Neural cell (in vitro differentiated cells): ENCODE measurements around the gene NOS1AP. TPM values are rescaled to one million over a fixed set of nuclear protein-coding genes. Genes with fewer than 3 reads are reported as not detected.

Source experiments
- H2AFZ ChIP-seq: fragments of 200-600, 300-800 bp; sonication (generic), shearing (Covaris generic); 2 replicates; pipeline ENCODE4 v1.6.0; 2014; ENCODE audit warnings: low read depth, mild to moderate bottlenecking, antibody characterized with exemption, low read length, moderate library complexity
- H3F3A ChIP-seq: fragments of 200-600 bp; shearing (Covaris generic); 2 replicates; pipeline ENCODE4 v1.6.1; 2016; ENCODE audit warnings: mild to moderate bottlenecking, moderate library complexity, mixed read lengths, antibody characterized with exemption, low read length; ENCODE audit not compliant: insufficient read depth, poor library complexity, severe bottlenecking
- H3K27ac ChIP-seq: fragments of 200-600, 300-800 bp; sonication (generic), shearing (Covaris generic); 2 replicates; pipeline ENCODE4 v1.5.1; 2014; ENCODE audit warnings: mild to moderate bottlenecking, low read length, moderate library complexity
- H3K27me3 ChIP-seq: fragments of 300-800, 200-600 bp; sonication (generic), shearing (Covaris generic); 2 replicates; pipeline ENCODE4 v1.6.0; 2014; ENCODE audit warnings: mild to moderate bottlenecking, low read depth, low read length, moderate library complexity; ENCODE audit not compliant: insufficient read depth
- H3K36me3 ChIP-seq: fragments of 300-800, 200-600 bp; sonication (generic), shearing (Covaris generic); 2 replicates; pipeline ENCODE4 v1.5.1; 2014; ENCODE audit warnings: mild to moderate bottlenecking, antibody characterized with exemption, low read length, moderate library complexity; ENCODE audit not compliant: insufficient read depth
- H3K4me2 ChIP-seq: fragments of 300-800, 200-600 bp; sonication (generic), shearing (Covaris generic); 2 replicates; pipeline ENCODE4 v1.6.0; 2014; ENCODE audit warnings: mild to moderate bottlenecking, low read length
- H3K4me3 ChIP-seq: fragments of 300-800, 200-600 bp; sonication (generic), shearing (Covaris generic); 2 replicates; pipeline ENCODE4 v1.5.1; 2014; ENCODE audit warnings: mild to moderate bottlenecking, low read length, moderate library complexity
- H3K79me2 ChIP-seq: fragments of 200-600 bp; shearing (Covaris generic); replicated peaks from 2 replicates; pipeline ENCODE4 v1.6.0; 2014; ENCODE audit warnings: mild to moderate bottlenecking, low read length, moderate library complexity; ENCODE audit not compliant: insufficient read depth
- H3K9ac ChIP-seq: fragments of 300-800, 200-600 bp; sonication (generic), shearing (Covaris generic); 2 replicates; pipeline ENCODE4 v1.6.1; 2016; ENCODE audit warnings: mild to moderate bottlenecking, low read length, mixed read lengths
- H3K9me2 ChIP-seq: fragments of 200-600 bp; shearing (Covaris generic); 2 replicates; pipeline ENCODE4 v1.6.1; 2016; ENCODE audit warnings: mild to moderate bottlenecking, low read length, mixed read lengths; ENCODE audit not compliant: insufficient read depth
- H3K9me3 ChIP-seq: fragments of 200-600, 300-800 bp; sonication (generic), shearing (Covaris generic); 2 replicates; pipeline ENCODE4 v1.6.1; 2016; ENCODE audit warnings: mild to moderate bottlenecking, mixed run types, low read length, moderate library complexity, mixed read lengths
- H4K20me1 ChIP-seq: fragments of 200-600 bp; shearing (Covaris generic); 2 replicates; pipeline ENCODE4 v1.6.1; 2016; ENCODE audit warnings: mild to moderate bottlenecking, mixed run types; ENCODE audit not compliant: insufficient read depth
- EP300 ChIP-seq: fragments of 450-650 bp; conservative IDR thresholded peaks from 2 replicates; pipeline ENCODE4 v1.6.1; 2014; ENCODE audit warnings: antibody characterized with exemption, mild to moderate bottlenecking, moderate library complexity; ENCODE audit not compliant: poor library complexity, severe bottlenecking
- EZH2 ChIP-seq: fragments of 200-600, 300-800 bp; shearing (Covaris generic), sonication (generic); IDR thresholded peaks from 2 replicates; pipeline ENCODE4 v1.6.1; 2014; ENCODE audit warnings: antibody characterized with exemption, low read length, borderline replicate concordance, mild to moderate bottlenecking; ENCODE audit not compliant: insufficient read depth, poor library complexity, severe bottlenecking
- MXI1 ChIP-seq: fragments of 450-650 bp; conservative IDR thresholded peaks from 2 replicates; pipeline ENCODE4 v1.6.1; 2014; ENCODE audit warnings: antibody characterized with exemption, mild to moderate bottlenecking; ENCODE audit not compliant: poor library complexity, severe bottlenecking
- POLR2AphosphoS5 ChIP-seq: IDR thresholded peaks from 2 replicates; pipeline ENCODE4 v1.6.1; 2012
- RAD21 ChIP-seq: fragments of 450-650 bp; conservative IDR thresholded peaks from 2 replicates; pipeline ENCODE4 v1.6.1; 2014; ENCODE audit warnings: antibody characterized with exemption, mild to moderate bottlenecking, moderate library complexity
- REST ChIP-seq: IDR thresholded peaks from 2 replicates; pipeline ENCODE4 v1.6.1; 2012; ENCODE audit warnings: borderline replicate concordance
- SMC3 ChIP-seq: fragments of 450-650 bp; conservative IDR thresholded peaks from 2 replicates; pipeline ENCODE4 v1.6.1; 2014; ENCODE audit warnings: antibody characterized with exemption, mild to moderate bottlenecking, moderate library complexity; ENCODE audit not compliant: poor library complexity
- TAF1 ChIP-seq: IDR thresholded peaks from 2 replicates; pipeline ENCODE4 v1.6.1; 2012; ENCODE audit warnings: low read depth
- polyA plus RNA-seq: library from polyadenylated mRNA; depleted of rRNA; stranded (reverse); fragments of >200 nt; gene quantifications from 2 replicates; pipeline ENCODE4 v1.2.3, GENCODE V29; 2014
- TF ChIP-seq, protein P1 (sequence below): fragments of 450-650 bp; IDR thresholded peaks from 2 replicates; pipeline ENCODE4 v1.5.1; 2014; ENCODE audit warnings: antibody characterized with exemption, mild to moderate bottlenecking, moderate library complexity; ENCODE audit not compliant: poor library complexity, severe bottlenecking

NOS1AP gene
- polyA plus RNA-seq, 1 donor from 2014 or later: 5.3 TPM

- no peak overlapping the region for H3K4me2 ChIP-seq
- H2AFZ ChIP-seq: no peak overlapping the region
- no peaks in the 10 kb centered on the region for H3F3A ChIP-seq
- H3K79me2 ChIP-seq: no peaks in the 10 kb centered on the region
- no peaks in the 10 kb centered on the region for H3K9me2 ChIP-seq
- no peak overlapping the region for H3K9ac ChIP-seq
- H3K9me3 ChIP-seq: no peaks in the 10 kb centered on the region
- TF ChIP-seq, protein P1, sequence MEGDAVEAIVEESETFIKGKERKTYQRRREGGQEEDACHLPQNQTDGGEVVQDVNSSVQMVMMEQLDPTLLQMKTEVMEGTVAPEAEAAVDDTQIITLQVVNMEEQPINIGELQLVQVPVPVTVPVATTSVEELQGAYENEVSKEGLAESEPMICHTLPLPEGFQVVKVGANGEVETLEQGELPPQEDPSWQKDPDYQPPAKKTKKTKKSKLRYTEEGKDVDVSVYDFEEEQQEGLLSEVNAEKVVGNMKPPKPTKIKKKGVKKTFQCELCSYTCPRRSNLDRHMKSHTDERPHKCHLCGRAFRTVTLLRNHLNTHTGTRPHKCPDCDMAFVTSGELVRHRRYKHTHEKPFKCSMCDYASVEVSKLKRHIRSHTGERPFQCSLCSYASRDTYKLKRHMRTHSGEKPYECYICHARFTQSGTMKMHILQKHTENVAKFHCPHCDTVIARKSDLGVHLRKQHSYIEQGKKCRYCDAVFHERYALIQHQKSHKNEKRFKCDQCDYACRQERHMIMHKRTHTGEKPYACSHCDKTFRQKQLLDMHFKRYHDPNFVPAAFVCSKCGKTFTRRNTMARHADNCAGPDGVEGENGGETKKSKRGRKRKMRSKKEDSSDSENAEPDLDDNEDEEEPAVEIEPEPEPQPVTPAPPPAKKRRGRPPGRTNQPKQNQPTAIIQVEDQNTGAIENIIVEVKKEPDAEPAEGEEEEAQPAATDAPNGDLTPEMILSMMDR: no peak
- TF ChIP-seq REST: no peak
- TF ChIP-seq POLR2AphosphoS5: no peak
- TF ChIP-seq EP300: no peak
- TF ChIP-seq RAD21: no peak
- H3K27me3 ChIP-seq: no peaks in the 10 kb centered on the region
- no peak overlapping the region for H3K27ac ChIP-seq
- H3K4me3 ChIP-seq: no peak overlapping the region
- no peaks in the 10 kb centered on the region for H4K20me1 ChIP-seq
- no peaks in the 10 kb centered on the region for H3K36me3 ChIP-seq
Observed at GRCh38 chr1:162369571-162369970, 300.1 kb downstream of the NOS1AP start.

DNA sequence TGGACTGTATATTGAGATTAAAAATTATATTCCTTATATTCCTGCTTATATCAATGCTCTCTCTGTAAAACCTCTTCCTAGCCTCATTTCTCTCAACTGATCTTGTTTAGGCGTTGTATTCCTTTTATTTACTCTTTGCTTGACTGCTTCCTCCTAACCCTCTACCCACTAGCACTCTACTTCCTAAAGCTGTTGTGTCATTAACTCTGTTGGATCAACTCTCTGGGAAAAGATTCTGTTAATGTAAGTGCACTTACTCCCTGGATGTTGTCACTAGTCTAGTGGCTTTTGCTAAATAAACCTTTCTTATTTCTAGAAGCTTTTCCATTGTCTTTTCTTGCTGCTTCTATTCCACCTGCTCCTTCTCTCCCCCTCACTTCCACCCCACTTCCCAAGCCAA lies 300.7 kb downstream of the NOS1AP start:
- no peaks in the 10 kb centered on the region for H4K20me1 ChIP-seq
- H3F3A ChIP-seq: no peaks in the 10 kb centered on the region

More for the DNA sequence above, 300.7 kb downstream of the NOS1AP start:
- H3K9ac ChIP-seq: no peak overlapping the region
- no peaks in the 10 kb centered on the region for H3K36me3 ChIP-seq
- H3K4me2 ChIP-seq: no peak overlapping the region
- no peaks in the 10 kb centered on the region for H3K9me3 ChIP-seq
- no peak overlapping the region for H3K4me3 ChIP-seq
- no peak for TF ChIP-seq EP300
- TF ChIP-seq RAD21: no peak
- TF ChIP-seq, protein P1: no peak
- TF ChIP-seq EZH2: no peak
- no peak for TF ChIP-seq MXI1
- no peak for TF ChIP-seq POLR2AphosphoS5
- TF ChIP-seq REST: no peak
- no peak for TF ChIP-seq SMC3
- TF ChIP-seq TAF1: no peak
- H3K27me3 ChIP-seq: no peaks in the 10 kb centered on the region
- H3K27ac ChIP-seq: no peak overlapping the region
- no peaks in the 10 kb centered on the region for H3K79me2 ChIP-seq
- no peaks in the 10 kb centered on the region for H3K9me2 ChIP-seq
- no peak overlapping the region for H2AFZ ChIP-seq
